Neural progenitor cell (in vitro differentiated cells): ENCODE data around the gene DCST2. TPM values are rescaled to one million over a fixed set of nuclear protein-coding genes. Genes with fewer than 3 reads are reported as not detected.

Experiments
- DNase-seq: peaks from one replicate; pipeline ENCODE4 v3.0.0-alpha.2; 2016; ENCODE audit warnings: low spot score
- H2AFZ ChIP-seq: fragments of 200-600 bp; sonication (generic); replicated peaks from 2 replicates; pipeline ENCODE4 v1.6.1; 2016; ENCODE audit warnings: antibody characterized with exemption
- H3F3A ChIP-seq: fragments of 200-600 bp; sonication (generic); 2 replicates; pipeline ENCODE4 v1.6.1; 2016; ENCODE audit warnings: antibody characterized with exemption, low read depth
- H3K27ac ChIP-seq: fragments of 200-600 bp; sonication (generic); 2 replicates; pipeline ENCODE4 v1.5.1; 2016; ENCODE audit warnings: mild to moderate bottlenecking
- H3K27me3 ChIP-seq: fragments of 200-600 bp; sonication (generic); 2 replicates; pipeline ENCODE4 v1.6.1; 2016; ENCODE audit warnings: mild to moderate bottlenecking, moderate library complexity
- H3K36me3 ChIP-seq: fragments of 200-600 bp; sonication (generic); 2 replicates; pipeline ENCODE4 v1.5.1; 2016
- H3K4me1 ChIP-seq: fragments of 200-600 bp; sonication (generic); 2 replicates; pipeline ENCODE4 v1.6.1; 2016; ENCODE audit warnings: mixed run types
- H3K4me2 ChIP-seq: fragments of 200-600 bp; sonication (generic); 2 replicates; pipeline ENCODE4 v1.6.1; 2016
- H3K4me3 ChIP-seq: fragments of 200-600 bp; sonication (generic); 2 replicates; pipeline ENCODE4 v1.5.1; 2016
- H3K79me2 ChIP-seq: fragments of 200-600 bp; sonication (generic); 2 replicates; pipeline ENCODE4 v1.6.1; 2016; ENCODE audit warnings: low read depth
- H3K9ac ChIP-seq: fragments of 200-600 bp; sonication (generic); 2 replicates; pipeline ENCODE4 v1.6.1; 2016
- H3K9me3 ChIP-seq: fragments of 200-600 bp; sonication (generic); 2 replicates; pipeline ENCODE4 v1.5.1; 2016; ENCODE audit warnings: low read depth
- H4K20me1 ChIP-seq: fragments of 200-600 bp; sonication (generic); 2 replicates; pipeline ENCODE4 v1.6.1; 2016; ENCODE audit warnings: low read depth
- H3K27ac Mint-ChIP-seq: 3 replicates; pipeline ENCODE4 v1.8.0; 2021; ENCODE audit warnings: mixed read lengths
- H3K27me3 Mint-ChIP-seq: 2 replicates; pipeline ENCODE4 v1.8.0; 2022; ENCODE audit warnings: low read depth, mild to moderate bottlenecking, inconsistent platforms, moderate library complexity, mixed read lengths; ENCODE audit not compliant: insufficient read depth
- H3K36me3 Mint-ChIP-seq: 3 replicates; pipeline ENCODE4 v1.8.0; 2021; ENCODE audit warnings: mixed read lengths
- H3K4me1 Mint-ChIP-seq: 3 replicates; pipeline ENCODE4 v1.8.0; 2021; ENCODE audit warnings: mixed read lengths
- H3K4me3 Mint-ChIP-seq: 3 replicates; pipeline ENCODE4 v1.8.0; 2021; ENCODE audit warnings: mild to moderate bottlenecking, moderate library complexity, mixed read lengths
- H3K9me3 Mint-ChIP-seq: 3 replicates; pipeline ENCODE4 v1.8.0; 2020; ENCODE audit warnings: mixed read lengths
- CTCF ChIP-seq: fragments of 200-600 bp; sonication (generic); IDR thresholded peaks from 2 replicates; pipeline ENCODE4 v1.5.1; 2017; ENCODE audit warnings: antibody characterized with exemption, mild to moderate bottlenecking
- EZH2 ChIP-seq: fragments of 200-600 bp; sonication (generic); IDR thresholded peaks from 2 replicates; pipeline ENCODE4 v1.6.1; 2017; ENCODE audit warnings: antibody characterized with exemption, mild to moderate bottlenecking, moderate library complexity
- EZH2phosphoT487 ChIP-seq: fragments of 200-600 bp; sonication (generic); IDR thresholded peaks from 2 replicates; pipeline ENCODE4 v1.6.1; 2017; ENCODE audit warnings: antibody characterized with exemption
- total RNA-seq: library from RNA; depleted of rRNA; stranded (reverse); fragments of >200 nt; gene quantifications from 2 replicates; pipeline ENCODE4 v1.2.3, GENCODE V29; 2015; ENCODE audit warnings: low replicate concordance

The DCST2 gene
- total RNA-seq, 1 donor from 2014 or later = 1.8 TPM

- H3K36me3 ChIP-seq = no peaks in the 10 kb centered on the region
- H3K4me2 ChIP-seq = peak overlapping the region; percentile 98
- no peak overlapping the region for H3K9ac ChIP-seq
- H3K4me1 ChIP-seq = peaks cover 28% of the 10 kb centered on the region
- peaks cover 59% of the 10 kb centered on the region for H3F3A ChIP-seq
- Mint-ChIP-seq H3K27ac (no peak overlapping the region), H3K9me3 (no peaks in the 10 kb centered on the region), H3K4me1 (peaks cover 50% of the 10 kb centered on the region), H3K36me3 (no peaks in the 10 kb centered on the region), H3K4me3 (peak overlapping the region; percentile 82), H3K27me3 (peaks cover 46% of the 10 kb centered on the region)
- TF ChIP-seq CTCF = no peak
- peak; percentile 96 for TF ChIP-seq EZH2
- no peak overlapping the region for H2AFZ ChIP-seq
- no peak overlapping the region for H3K27ac ChIP-seq
- peak overlapping the region; percentile 80 for H3K4me3 ChIP-seq
- H3K9me3 ChIP-seq = no peaks in the 10 kb centered on the region
- H3K79me2 ChIP-seq = no peaks in the 10 kb centered on the region
- peaks cover 75% of the 10 kb centered on the region for H3K27me3 ChIP-seq
- peaks cover 29% of the 10 kb centered on the region for H4K20me1 ChIP-seq
- DNase-seq = peak; percentile 57
Observed at GRCh38 chr1:155081472-155082300, 48.1 kb upstream of the DCST2 start.

DNA sequence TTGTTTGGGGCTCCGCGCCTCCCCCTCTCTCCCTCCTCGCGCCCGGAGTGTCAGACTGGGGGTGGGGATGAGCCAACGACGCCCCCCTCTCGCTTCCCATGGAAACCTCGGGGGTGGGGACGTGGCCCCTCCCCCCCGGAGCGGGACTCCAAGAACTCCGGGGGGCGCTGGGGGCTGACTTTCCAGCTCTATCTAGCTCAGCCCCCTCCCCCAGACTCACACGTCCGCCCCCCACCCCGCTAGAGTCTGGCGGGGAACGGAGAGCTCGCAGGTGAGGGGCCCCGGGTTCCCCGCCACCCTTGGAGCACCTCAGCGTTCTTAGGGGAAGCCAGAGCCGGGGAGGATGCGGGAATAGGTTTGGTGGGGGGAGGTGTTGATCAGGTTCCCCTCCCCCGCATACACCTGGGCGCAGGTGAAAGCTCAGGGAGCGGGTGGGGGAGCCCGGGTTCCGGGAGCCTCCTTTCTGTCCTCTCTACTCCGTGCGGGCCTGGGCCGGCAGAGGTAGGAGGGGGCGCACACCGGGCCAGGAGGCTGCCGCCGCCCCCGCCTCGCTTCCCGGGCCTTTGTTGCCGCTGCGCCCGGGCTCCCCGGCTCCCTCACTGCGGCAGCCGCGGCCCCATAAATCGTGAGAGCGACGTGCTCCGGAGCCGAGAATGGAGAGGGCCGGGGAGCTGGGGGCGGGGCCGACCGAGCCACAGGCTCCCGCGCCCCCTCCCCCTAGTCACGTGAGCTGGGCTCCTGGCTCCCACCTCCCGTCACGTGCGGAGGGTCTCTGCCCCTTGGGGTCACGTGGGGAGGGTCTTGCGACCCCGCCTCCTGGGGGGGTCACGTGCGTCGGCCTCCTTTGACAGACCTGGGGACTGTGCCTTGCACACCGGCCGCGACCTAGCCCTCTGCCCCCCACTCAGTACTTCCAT lies 47.0 kb upstream of the DCST2 start:
- Mint-ChIP-seq H3K4me3 (peak overlapping the region; percentile 82), H3K27ac (no peak overlapping the region), H3K36me3 (no peaks in the 10 kb centered on the region), H3K9me3 (no peaks in the 10 kb centered on the region), H3K27me3 (peaks cover 50% of the 10 kb centered on the region), H3K4me1 (peaks cover 59% of the 10 kb centered on the region)
- peak overlapping the region; percentile 98 for H3K4me2 ChIP-seq
- no peaks in the 10 kb centered on the region for H3K79me2 ChIP-seq
- peaks cover 22% of the 10 kb centered on the region for H4K20me1 ChIP-seq
- H2AFZ ChIP-seq = peak overlapping the region; percentile 68
- H3K36me3 ChIP-seq = no peaks in the 10 kb centered on the region
- peaks cover 71% of the 10 kb centered on the region for H3K27me3 ChIP-seq
- DNase-seq = peak; percentile 95
- TF ChIP-seq EZH2 = no peak
- peaks cover 34% of the 10 kb centered on the region for H3K4me1 ChIP-seq
- no peak overlapping the region for H3K9ac ChIP-seq
- peaks cover 70% of the 10 kb centered on the region for H3F3A ChIP-seq
- H3K9me3 ChIP-seq = no peaks in the 10 kb centered on the region
- H3K4me3 ChIP-seq = peak overlapping the region; percentile 80
- no peak overlapping the region for H3K27ac ChIP-seq

DNA sequence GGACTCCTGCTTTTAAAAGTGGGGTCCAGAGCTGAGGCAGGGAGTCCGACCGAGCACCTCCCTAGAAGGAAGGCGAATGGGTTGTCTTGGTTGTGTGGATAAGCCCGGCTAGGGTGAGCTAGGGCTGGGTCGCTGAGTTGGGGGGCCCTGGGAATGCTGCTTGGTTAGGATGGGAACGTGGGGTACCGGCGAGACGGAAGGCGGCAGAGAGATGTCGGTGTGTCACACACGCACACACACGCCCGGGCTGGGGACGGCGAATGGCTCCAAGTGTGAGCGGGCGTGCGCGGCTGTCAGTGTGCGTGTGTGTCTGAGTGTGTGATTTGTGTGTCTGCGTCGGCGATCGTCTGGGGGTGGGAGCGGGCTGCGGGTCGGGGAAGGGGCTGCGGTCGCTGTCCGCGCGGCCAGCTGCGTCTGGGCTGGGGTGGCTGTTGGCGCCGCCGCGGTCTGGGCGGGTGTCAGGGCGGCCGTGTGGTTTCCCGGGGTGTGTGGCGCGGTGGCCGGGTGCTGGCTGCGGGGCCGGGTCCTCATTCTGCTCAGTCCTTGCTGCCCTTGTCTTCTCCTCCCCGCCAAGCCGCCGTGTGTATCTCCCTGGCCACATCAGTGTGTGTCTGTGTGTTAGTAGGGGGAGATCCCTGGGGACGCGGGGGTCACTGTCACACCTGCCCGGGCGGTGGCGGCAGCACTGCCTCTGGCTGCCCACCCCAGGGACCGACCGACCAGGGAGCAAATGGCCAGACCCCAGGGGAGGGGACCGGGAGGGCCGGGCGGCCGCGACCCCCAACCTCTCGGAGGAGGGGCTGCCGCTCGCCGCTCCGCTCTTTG lies 46.1 kb upstream of the DCST2 start:
- H3K4me3 ChIP-seq = peak overlapping the region; percentile 80
- TF ChIP-seq EZH2 (peak; percentile 92), EZH2phosphoT487 (peak; percentile 62), CTCF (no peak)
- no peaks in the 10 kb centered on the region for H3K36me3 ChIP-seq
- H3K9me3 Mint-ChIP-seq = no peaks in the 10 kb centered on the region
- no peaks in the 10 kb centered on the region for H3K36me3 Mint-ChIP-seq
- peaks cover 52% of the 10 kb centered on the region for H3K27me3 Mint-ChIP-seq
- peak; percentile 46 for DNase-seq
- peaks cover 58% of the 10 kb centered on the region for H3K4me1 Mint-ChIP-seq
- H3K9me3 ChIP-seq = no peaks in the 10 kb centered on the region
- H4K20me1 ChIP-seq = peaks cover 21% of the 10 kb centered on the region
- no peak overlapping the region for H3K9ac ChIP-seq
- H3K27ac Mint-ChIP-seq = peak overlapping the region; percentile 14
- H3K4me1 ChIP-seq = peaks cover 34% of the 10 kb centered on the region
- peak overlapping the region; percentile 98 for H3K4me2 ChIP-seq
- H3K27me3 ChIP-seq = peaks cover 78% of the 10 kb centered on the region
- no peak overlapping the region for H2AFZ ChIP-seq
- no peaks in the 10 kb centered on the region for H3K79me2 ChIP-seq
- H3K27ac ChIP-seq = no peak overlapping the region
- H3F3A ChIP-seq = peaks cover 67% of the 10 kb centered on the region
- peak overlapping the region; percentile 94 for H3K4me3 Mint-ChIP-seq
